ENCODE data around the gene KRT78. TPM values are rescaled to one million over a fixed set of nuclear protein-coding genes. Genes with fewer than 3 reads are reported as not detected.

The KRT78 gene
- total and polyA plus RNA-seq, 9 of the 15 experiments (the other 6 are each of a cell fraction or from before 2014, with no cell fraction given), result not detected

DNA sequence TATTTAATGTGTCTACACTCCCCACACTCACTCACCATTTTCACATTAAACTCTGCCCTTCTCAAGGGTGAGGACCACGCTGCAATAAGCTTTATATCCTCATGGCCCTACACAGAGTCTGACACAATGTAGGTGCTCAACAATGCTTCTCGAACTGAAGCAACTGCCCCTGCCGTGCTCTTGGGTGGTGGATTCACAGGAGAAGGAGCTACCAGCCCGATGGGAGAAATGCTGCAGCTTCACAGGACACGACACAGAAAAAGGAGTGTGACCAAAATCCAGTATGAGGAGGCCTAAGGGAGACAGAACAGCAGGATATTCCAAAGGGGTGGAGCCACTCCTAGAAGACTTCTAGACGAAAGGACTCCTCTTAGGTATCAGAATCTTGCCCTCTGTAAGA lies 46.4 kb downstream of the KRT78 start:
- H3K9me3 ChIP-seq (replicated peaks; ENCODE audit: control insufficient read depth, insufficient read depth, low read depth, low read length), result no peaks in the 10 kb centered on the region
- no peak for FAIRE-seq
- H3K4me2 ChIP-seq (ENCODE audit: insufficient read depth, low read length), result no peak overlapping the region
- no peak overlapping the region; a peak in 1 of 4 replicates for H3K9ac ChIP-seq (ENCODE audit: insufficient read depth in 1 of 2, low read depth in 2 of 2, low read length in 2 of 2)
- in situ Hi-C loops (cut with MboI) (no loop called here), intact Hi-C loops (cut with micrococcal nuclease) (no loop called here)
- no peaks in the 10 kb centered on the region for H3K36me3 ChIP-seq (ENCODE audit: control insufficient read depth, insufficient read depth, low read length)
- H3K9me1 ChIP-seq (ENCODE audit: control insufficient read depth, insufficient read depth, low read length), result no peaks in the 10 kb centered on the region
- no peak overlapping the region for H3K27ac ChIP-seq (ENCODE audit: extremely low read depth, low read depth, low read length)
- CTCF ChIA-PET (ENCODE audit: low intra/inter-chr PET ratio), result no interaction called here
- no peak for ATAC-seq
- peaks cover 7 to 18% of the 10 kb centered on the region in 2 experiments; a peak in 4 of 5 replicates for H3K4me1 ChIP-seq (replicated peaks in 1 of 2; ENCODE audit: control insufficient read depth in 2 of 2, insufficient read depth in 2 of 2, low read length in 2 of 2)
- peaks cover 4% of the 10 kb centered on the region; the same call in 1 of the 2 replicates for H4K20me1 ChIP-seq (replicated peaks; ENCODE audit: control insufficient read depth, insufficient read depth, low read length)
- no peak overlapping the region for H2AFZ ChIP-seq (ENCODE audit: low read depth, low read length)
- H3K27me3 ChIP-seq (ENCODE audit: control insufficient read depth in 2 of 2, insufficient read depth in 2 of 2, low read length in 2 of 2), result peaks cover 9 to 25% of the 10 kb centered on the region in 2 experiments; a peak in 4 of 5 replicates
- no peaks in the 10 kb centered on the region for H3K79me2 ChIP-seq (ENCODE audit: control insufficient read depth, insufficient read depth, low read length)
- no peak overlapping the region for H3K4me3 ChIP-seq
- POLR2A ChIA-PET, result interaction anchor here (0.6 kb wide), 1 partner anchor 621 kb away, joined by 3 read pairs; no protein-coding TSS in a partner anchor
- no TSS peak for BruUV-seq (replicated peaks)
- no peak for DNase-seq (ENCODE audit: extremely low read depth in 1 of 4, low spot score in 3 of 4)
- WGBS (ENCODE audit: insufficient coverage, low coverage, missing lambda C conversion rate), result 0% methylated on average over 6 of the region's 6 CpGs
- TF ChIP-seq JUND (IDR thresholded peaks at IDR 0.05; ENCODE audit: borderline replicate concordance, low read depth, low read length) (no peak), JUND (tag; IDR thresholded peaks at IDR 0.05; ENCODE audit: borderline replicate concordance, low read depth, low read length) (no peak), HDAC2 (IDR thresholded peaks at IDR 0.05) (no peak), ZNF778 (CRISPR knock-in tag; IDR thresholded peaks at IDR 0.05) (no peak), SMAD2 (IDR thresholded peaks at IDR 0.05; ENCODE audit: low read depth, low read length) (no peak), BHLHE40 (IDR thresholded peaks at IDR 0.05; ENCODE audit: low read length) (no peak), TRIM24 (IDR thresholded peaks at IDR 0.05) (no peak), ETV5 (CRISPR knock-in tag; IDR thresholded peaks at IDR 0.05; ENCODE audit: low read depth) (no peak), POU5F1 (IDR thresholded peaks at IDR 0.05; ENCODE audit: borderline replicate concordance, low read depth, low read length, partially characterized antibody) (no peak), SNRNP70 (optimal IDR thresholded peaks at IDR 0.05; ENCODE audit: low read depth, low read length) (no peak), SAFB2 (IDR thresholded peaks at IDR 0.05; ENCODE audit: borderline replicate concordance, low read depth, low read length, severe bottlenecking) (no peak), HDAC3 (IDR thresholded peaks at IDR 0.05; ENCODE audit: borderline replicate concordance, partially characterized antibody) (no peak), HSF4 (CRISPR knock-in tag; IDR thresholded peaks at IDR 0.05; ENCODE audit: borderline replicate concordance) (no peak), CHD2 (IDR thresholded peaks at IDR 0.05; ENCODE audit: low read depth, low read length) (no peak), YBX1 (IDR thresholded peaks at IDR 0.05) (no peak)
- TF ChIP-seq, protein P1, sequence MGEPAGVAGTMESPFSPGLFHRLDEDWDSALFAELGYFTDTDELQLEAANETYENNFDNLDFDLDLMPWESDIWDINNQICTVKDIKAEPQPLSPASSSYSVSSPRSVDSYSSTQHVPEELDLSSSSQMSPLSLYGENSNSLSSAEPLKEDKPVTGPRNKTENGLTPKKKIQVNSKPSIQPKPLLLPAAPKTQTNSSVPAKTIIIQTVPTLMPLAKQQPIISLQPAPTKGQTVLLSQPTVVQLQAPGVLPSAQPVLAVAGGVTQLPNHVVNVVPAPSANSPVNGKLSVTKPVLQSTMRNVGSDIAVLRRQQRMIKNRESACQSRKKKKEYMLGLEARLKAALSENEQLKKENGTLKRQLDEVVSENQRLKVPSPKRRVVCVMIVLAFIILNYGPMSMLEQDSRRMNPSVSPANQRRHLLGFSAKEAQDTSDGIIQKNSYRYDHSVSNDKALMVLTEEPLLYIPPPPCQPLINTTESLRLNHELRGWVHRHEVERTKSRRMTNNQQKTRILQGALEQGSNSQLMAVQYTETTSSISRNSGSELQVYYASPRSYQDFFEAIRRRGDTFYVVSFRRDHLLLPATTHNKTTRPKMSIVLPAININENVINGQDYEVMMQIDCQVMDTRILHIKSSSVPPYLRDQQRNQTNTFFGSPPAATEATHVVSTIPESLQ (CRISPR knock-in tag; IDR thresholded peaks at IDR 0.05), result no peak
- TF ChIP-seq, protein P2, sequence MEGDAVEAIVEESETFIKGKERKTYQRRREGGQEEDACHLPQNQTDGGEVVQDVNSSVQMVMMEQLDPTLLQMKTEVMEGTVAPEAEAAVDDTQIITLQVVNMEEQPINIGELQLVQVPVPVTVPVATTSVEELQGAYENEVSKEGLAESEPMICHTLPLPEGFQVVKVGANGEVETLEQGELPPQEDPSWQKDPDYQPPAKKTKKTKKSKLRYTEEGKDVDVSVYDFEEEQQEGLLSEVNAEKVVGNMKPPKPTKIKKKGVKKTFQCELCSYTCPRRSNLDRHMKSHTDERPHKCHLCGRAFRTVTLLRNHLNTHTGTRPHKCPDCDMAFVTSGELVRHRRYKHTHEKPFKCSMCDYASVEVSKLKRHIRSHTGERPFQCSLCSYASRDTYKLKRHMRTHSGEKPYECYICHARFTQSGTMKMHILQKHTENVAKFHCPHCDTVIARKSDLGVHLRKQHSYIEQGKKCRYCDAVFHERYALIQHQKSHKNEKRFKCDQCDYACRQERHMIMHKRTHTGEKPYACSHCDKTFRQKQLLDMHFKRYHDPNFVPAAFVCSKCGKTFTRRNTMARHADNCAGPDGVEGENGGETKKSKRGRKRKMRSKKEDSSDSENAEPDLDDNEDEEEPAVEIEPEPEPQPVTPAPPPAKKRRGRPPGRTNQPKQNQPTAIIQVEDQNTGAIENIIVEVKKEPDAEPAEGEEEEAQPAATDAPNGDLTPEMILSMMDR (IDR thresholded peaks at IDR 0.05 in 2 of 3, conservative IDR thresholded peaks at IDR 0.05 in 1 of 3; ENCODE audit: insufficient read depth in 2 of 3, low read depth in 1 of 3, low read length in 3 of 3), result no peak
- TF ChIP-seq, protein P3, sequence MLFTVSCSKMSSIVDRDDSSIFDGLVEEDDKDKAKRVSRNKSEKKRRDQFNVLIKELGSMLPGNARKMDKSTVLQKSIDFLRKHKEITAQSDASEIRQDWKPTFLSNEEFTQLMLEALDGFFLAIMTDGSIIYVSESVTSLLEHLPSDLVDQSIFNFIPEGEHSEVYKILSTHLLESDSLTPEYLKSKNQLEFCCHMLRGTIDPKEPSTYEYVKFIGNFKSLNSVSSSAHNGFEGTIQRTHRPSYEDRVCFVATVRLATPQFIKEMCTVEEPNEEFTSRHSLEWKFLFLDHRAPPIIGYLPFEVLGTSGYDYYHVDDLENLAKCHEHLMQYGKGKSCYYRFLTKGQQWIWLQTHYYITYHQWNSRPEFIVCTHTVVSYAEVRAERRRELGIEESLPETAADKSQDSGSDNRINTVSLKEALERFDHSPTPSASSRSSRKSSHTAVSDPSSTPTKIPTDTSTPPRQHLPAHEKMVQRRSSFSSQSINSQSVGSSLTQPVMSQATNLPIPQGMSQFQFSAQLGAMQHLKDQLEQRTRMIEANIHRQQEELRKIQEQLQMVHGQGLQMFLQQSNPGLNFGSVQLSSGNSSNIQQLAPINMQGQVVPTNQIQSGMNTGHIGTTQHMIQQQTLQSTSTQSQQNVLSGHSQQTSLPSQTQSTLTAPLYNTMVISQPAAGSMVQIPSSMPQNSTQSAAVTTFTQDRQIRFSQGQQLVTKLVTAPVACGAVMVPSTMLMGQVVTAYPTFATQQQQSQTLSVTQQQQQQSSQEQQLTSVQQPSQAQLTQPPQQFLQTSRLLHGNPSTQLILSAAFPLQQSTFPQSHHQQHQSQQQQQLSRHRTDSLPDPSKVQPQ (CRISPR knock-in tag; IDR thresholded peaks at IDR 0.05; ENCODE audit: borderline replicate concordance), result no peak

Measured in K562 (cell line).